ENCODE results near the gene JMJD4.

GRCh38 chr1:227726318-227726717, 8.8 kb downstream of the JMJD4 start:
- TF ChIP-seq EP300 (IDR thresholded peaks at IDR 0.05) (no peak), CTCF (IDR thresholded peaks at IDR 0.05) (no peak)

Measured in tibial nerve (tissue), 4 donors.